ENCODE measurements around the gene B4GALNT4. TPM values are rescaled to one million over a fixed set of nuclear protein-coding genes. Genes with fewer than 3 reads are reported as not detected.

B4GALNT4 gene
- total and polyA plus RNA-seq, 2 of the 13 experiments (the other 11 are each of a cell fraction or from before 2014, with no cell fraction given), result 30.5 to 50.1 TPM

DNA sequence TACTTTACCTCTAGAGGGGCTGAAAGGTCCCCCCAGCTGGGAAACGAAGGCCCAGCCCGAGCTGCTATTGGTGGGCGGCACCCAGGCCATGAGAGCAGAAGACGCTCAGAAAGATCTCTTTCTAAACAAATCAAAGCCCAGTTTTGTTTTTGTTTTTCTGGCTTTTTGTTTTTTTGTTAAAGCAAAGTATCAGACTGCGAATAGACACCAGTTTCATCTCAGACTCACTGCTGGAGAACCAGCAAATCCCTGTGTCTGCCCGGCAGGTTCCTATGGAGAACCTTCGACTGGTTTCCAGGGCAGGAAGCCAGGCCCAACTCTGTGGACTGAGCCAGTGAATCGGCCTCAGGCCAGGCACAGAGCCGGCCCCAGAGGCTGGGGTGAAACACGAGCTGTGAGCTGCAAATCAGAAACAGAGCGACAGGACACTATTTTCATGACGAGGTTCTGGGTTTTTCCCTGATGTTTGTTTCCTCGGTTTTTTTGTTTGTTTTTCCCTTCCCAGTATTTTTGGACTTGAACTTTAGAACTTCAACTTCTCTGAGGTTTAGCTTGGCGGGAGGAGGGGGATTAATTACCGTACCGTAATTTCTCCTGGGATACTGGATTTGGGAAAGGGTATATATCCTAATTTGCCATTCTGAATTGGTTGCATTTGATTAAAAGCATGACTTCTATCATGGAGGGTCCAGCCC is 16.0 kb upstream of the B4GALNT4 start (continued):
- TF ChIP-seq ZHX2 (IDR thresholded peaks at IDR 0.05; ENCODE audit: low read depth) (no peak), ZHX2 (CRISPR knock-in tag; IDR thresholded peaks at IDR 0.05; ENCODE audit: borderline replicate concordance) (no peak), MATR3 (CRISPR knock-in tag; IDR thresholded peaks at IDR 0.05) (no peak), SMAD3 (CRISPR knock-in tag; IDR thresholded peaks at IDR 0.05) (peak; percentile 66), ZNF207 (IDR thresholded peaks at IDR 0.05; ENCODE audit: borderline replicate concordance) (no peak), NBN (conservative IDR thresholded peaks at IDR 0.05) (no peak), ASH2L (IDR thresholded peaks at IDR 0.05; ENCODE audit: insufficient read length, low read depth, low read length) (peak; percentile 84), RNF2 (conservative IDR thresholded peaks at IDR 0.05; ENCODE audit: low read depth) (peak; percentile 62; the same call in 1 of the 2 replicates), HMG20B (CRISPR knock-in tag; conservative IDR thresholded peaks at IDR 0.05) (0 out of 2 replicates have a peak, but pooled peaks have one; percentile 26), ZNF749 (CRISPR knock-in tag; IDR thresholded peaks at IDR 0.05; ENCODE audit: borderline replicate concordance) (no peak), ZNF17 (CRISPR knock-in tag; IDR thresholded peaks at IDR 0.05) (0 out of 2 replicates have a peak, but pooled peaks have one; percentile 63), MEF2D (CRISPR knock-in tag; IDR thresholded peaks at IDR 0.05) (peak; percentile 81; the same call in 1 of the 2 replicates), ZNF768 (CRISPR knock-in tag; IDR thresholded peaks at IDR 0.05) (peak; percentile 58; the same call in 1 of the 2 replicates), ZNF83 (CRISPR knock-in tag; IDR thresholded peaks at IDR 0.05; ENCODE audit: borderline replicate concordance) (no peak), SOX5 (CRISPR knock-in tag; IDR thresholded peaks at IDR 0.05; ENCODE audit: borderline replicate concordance) (peak; percentile 45; the same call in 1 of the 2 replicates), ATF3 (CRISPR knock-in tag; IDR thresholded peaks at IDR 0.05) (no peak), ZNF615 (CRISPR knock-in tag; IDR thresholded peaks at IDR 0.05; ENCODE audit: borderline replicate concordance) (peak; percentile 83; the same call in 1 of the 2 replicates), CCAR2 (optimal IDR thresholded peaks at IDR 0.05; ENCODE audit: low read depth, low read length) (no peak), FOSL2 (CRISPR knock-in tag; IDR thresholded peaks at IDR 0.05) (peak; percentile 50; the same call in 1 of the 2 replicates)
- TF ChIP-seq, protein P1, sequence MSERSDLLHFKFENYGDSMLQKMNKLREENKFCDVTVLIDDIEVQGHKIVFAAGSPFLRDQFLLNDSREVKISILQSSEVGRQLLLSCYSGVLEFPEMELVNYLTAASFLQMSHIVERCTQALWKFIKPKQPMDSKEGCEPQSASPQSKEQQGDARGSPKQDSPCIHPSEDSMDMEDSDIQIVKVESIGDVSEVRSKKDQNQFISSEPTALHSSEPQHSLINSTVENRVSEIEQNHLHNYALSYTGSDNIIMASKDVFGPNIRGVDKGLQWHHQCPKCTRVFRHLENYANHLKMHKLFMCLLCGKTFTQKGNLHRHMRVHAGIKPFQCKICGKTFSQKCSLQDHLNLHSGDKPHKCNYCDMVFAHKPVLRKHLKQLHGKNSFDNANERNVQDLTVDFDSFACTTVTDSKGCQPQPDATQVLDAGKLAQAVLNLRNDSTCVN (CRISPR knock-in tag; IDR thresholded peaks at IDR 0.05; ENCODE audit: borderline replicate concordance), result peak; percentile 56; the same call in 1 of the 2 replicates
- TF ChIP-seq, protein P2, sequence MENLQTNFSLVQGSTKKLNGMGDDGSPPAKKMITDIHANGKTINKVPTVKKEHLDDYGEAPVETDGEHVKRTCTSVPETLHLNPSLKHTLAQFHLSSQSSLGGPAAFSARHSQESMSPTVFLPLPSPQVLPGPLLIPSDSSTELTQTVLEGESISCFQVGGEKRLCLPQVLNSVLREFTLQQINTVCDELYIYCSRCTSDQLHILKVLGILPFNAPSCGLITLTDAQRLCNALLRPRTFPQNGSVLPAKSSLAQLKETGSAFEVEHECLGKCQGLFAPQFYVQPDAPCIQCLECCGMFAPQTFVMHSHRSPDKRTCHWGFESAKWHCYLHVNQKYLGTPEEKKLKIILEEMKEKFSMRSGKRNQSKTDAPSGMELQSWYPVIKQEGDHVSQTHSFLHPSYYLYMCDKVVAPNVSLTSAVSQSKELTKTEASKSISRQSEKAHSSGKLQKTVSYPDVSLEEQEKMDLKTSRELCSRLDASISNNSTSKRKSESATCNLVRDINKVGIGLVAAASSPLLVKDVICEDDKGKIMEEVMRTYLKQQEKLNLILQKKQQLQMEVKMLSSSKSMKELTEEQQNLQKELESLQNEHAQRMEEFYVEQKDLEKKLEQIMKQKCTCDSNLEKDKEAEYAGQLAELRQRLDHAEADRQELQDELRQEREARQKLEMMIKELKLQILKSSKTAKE (CRISPR knock-in tag; IDR thresholded peaks at IDR 0.05; ENCODE audit: borderline replicate concordance), result peak; percentile 65
